Measurements from ENCODE around the gene ZSCAN9.

DNA sequence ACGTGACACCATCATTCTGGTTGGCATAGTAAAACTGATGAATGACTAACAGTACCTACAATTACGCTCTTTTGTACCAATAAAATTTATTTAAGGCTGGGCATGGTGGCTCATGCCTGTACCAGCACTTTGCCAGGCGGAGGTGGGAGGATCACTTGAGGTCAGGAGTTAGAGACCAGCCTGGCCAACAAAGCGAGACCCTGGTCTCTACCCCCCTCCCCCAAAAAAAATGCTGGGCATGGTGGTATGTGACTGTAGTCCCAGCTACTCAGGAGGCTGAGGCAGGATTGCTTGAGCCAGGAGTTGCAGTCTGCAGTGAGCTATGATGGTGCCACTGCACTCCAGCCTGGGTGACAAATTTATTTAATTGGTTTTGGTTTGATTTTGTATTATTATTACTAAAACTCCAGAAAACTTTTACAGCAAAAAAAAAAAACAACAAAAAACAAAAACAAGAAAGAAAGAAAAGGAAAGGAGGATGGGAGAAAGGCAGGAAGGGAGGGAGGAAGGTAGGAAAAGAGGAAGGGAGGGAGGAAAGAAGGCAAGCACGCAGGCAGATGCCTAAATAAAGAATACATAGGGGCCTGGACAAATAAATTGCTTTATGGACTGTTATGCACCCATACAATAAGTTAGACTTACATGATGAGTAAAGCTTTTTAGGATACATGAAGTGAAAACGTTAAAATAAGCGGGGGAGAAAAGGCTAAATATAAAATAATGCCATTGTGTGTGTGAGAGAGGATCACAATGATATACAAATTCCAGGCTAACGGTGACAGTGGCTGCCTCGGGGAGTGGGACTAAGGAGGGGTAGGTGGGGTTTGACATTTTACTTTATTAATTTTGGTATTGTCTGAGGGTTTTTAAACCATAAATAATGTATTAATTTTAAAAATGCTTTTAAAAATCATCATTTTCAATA is 682 bp upstream of the ZSCAN9 start:
- TF ChIP-seq, protein P1, sequence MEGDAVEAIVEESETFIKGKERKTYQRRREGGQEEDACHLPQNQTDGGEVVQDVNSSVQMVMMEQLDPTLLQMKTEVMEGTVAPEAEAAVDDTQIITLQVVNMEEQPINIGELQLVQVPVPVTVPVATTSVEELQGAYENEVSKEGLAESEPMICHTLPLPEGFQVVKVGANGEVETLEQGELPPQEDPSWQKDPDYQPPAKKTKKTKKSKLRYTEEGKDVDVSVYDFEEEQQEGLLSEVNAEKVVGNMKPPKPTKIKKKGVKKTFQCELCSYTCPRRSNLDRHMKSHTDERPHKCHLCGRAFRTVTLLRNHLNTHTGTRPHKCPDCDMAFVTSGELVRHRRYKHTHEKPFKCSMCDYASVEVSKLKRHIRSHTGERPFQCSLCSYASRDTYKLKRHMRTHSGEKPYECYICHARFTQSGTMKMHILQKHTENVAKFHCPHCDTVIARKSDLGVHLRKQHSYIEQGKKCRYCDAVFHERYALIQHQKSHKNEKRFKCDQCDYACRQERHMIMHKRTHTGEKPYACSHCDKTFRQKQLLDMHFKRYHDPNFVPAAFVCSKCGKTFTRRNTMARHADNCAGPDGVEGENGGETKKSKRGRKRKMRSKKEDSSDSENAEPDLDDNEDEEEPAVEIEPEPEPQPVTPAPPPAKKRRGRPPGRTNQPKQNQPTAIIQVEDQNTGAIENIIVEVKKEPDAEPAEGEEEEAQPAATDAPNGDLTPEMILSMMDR (IDR thresholded peaks at IDR 0.05), result no peak
- TF ChIP-seq POLR2AphosphoS5 (IDR thresholded peaks at IDR 0.05) (no peak), POLR2A (IDR thresholded peaks at IDR 0.05) (no peak), EP300 (IDR thresholded peaks at IDR 0.05; ENCODE audit: low read depth) (no peak)

All from transverse colon (tissue), 4 donors.